DND-41 (cell line): ENCODE measurements around the gene MICAL2.

ENCODE experiments used
- ATAC-seq: fragments of 200-7000 bp; cut with Tn5 transposase; 3 replicates; pipeline ENCODE4 v1.9.1; 2021; ENCODE audit warnings: low read depth; ENCODE audit not compliant: insufficient read depth
- DNase-seq: peaks from one replicate; pipeline ENCODE4 v3.0.0-alpha.2; 2020
- H2AFZ ChIP-seq: 2 replicates; pipeline ENCODE4 v1.6.0; 2012; ENCODE audit warnings: low read depth, low read length
- H3K27ac ChIP-seq: 2 replicates; pipeline ENCODE4 v1.5.1; 2012; ENCODE audit warnings: low read length, inconsistent platforms
- H3K27me3 ChIP-seq: fragments of 200-600 bp; sonication (generic); 2 replicates; pipeline ENCODE4 v1.6.0; 2012; ENCODE audit warnings: low read length, mild to moderate bottlenecking, inconsistent platforms; ENCODE audit not compliant: insufficient read depth, poor library complexity
- H3K36me3 ChIP-seq: 2 replicates; pipeline ENCODE4 v1.5.1; 2012; ENCODE audit warnings: low read length, inconsistent platforms; ENCODE audit not compliant: insufficient read depth
- H3K4me1 ChIP-seq: 2 replicates; pipeline ENCODE4 v1.5.1; 2012; ENCODE audit warnings: mild to moderate bottlenecking, low read length; ENCODE audit not compliant: insufficient read depth
- H3K4me2 ChIP-seq: 2 replicates; pipeline ENCODE4 v1.6.0; 2012; ENCODE audit warnings: mild to moderate bottlenecking, moderate library complexity, low read length, inconsistent platforms; ENCODE audit not compliant: insufficient read depth
- H3K4me3 ChIP-seq, 2 experiments: fragments of 200-600 bp in 1 of 2; shearing (Covaris generic) in 1 of 2; 2 replicates each; pipeline ENCODE4 v1.5.1; 2012 to 2016; ENCODE audit warnings: inconsistent platforms in 2 of 2, low read length in 2 of 2, mild to moderate bottlenecking in 2 of 2, low read depth in 1 of 2, moderate library complexity in 1 of 2
- H3K79me2 ChIP-seq: 2 replicates; pipeline ENCODE4 v1.6.0; 2012; ENCODE audit warnings: low read length, inconsistent platforms; ENCODE audit not compliant: insufficient read depth
- H3K9ac ChIP-seq: 2 replicates; pipeline ENCODE4 v1.6.0; 2012; ENCODE audit warnings: low read depth, mild to moderate bottlenecking, inconsistent platforms, low read length, moderate library complexity
- H3K9me3 ChIP-seq: 2 replicates; pipeline ENCODE4 v1.5.1; 2012; ENCODE audit warnings: low read length, moderate library complexity, mild to moderate bottlenecking, inconsistent platforms; ENCODE audit not compliant: insufficient read depth, severe bottlenecking
- H4K20me1 ChIP-seq: 2 replicates; pipeline ENCODE4 v1.6.0; 2012; ENCODE audit warnings: low read length; ENCODE audit not compliant: insufficient read depth
- EZH2 ChIP-seq: IDR thresholded peaks from 3 replicates; pipeline ENCODE4 v1.6.1; 2012; ENCODE audit warnings: borderline replicate concordance, low read depth, mild to moderate bottlenecking, moderate library complexity, low read length, inconsistent platforms; ENCODE audit not compliant: severe bottlenecking
- TF ChIP-seq, protein P1 (sequence below): IDR thresholded peaks from 2 replicates; pipeline ENCODE4 v1.5.1; 2012; ENCODE audit warnings: borderline replicate concordance, low read length, moderate library complexity, mild to moderate bottlenecking; ENCODE audit not compliant: poor library complexity, severe bottlenecking; ENCODE audit errors: extremely low read depth

The MICAL2 gene

DNA sequence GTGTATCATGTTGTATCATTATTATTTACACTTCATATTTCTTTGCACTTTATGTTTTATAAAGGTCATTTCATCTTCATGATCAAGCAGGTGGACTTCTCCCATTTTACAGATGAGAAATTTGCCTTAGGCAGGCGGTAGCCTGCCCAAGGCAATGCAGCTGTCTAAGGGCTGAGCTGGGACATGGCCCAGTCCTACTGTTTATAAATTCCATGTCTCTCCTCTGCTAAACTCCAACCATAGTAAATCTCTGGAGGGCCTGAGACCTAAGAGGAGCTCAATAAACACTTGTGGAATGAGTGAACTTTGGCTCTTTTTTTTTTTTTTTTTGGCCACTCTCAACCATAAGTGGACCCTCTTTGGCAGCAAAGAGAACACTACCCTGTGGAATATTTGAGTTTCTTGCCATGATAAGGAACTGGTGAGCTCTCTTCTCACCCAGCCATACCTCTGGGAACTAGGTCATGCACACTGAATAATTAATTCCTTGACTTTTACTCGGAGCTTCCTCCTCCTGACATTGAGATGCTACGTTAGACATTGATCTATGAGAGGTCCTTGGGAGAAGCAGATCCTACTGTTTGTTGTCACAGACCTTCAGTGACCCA, 29.9 kb downstream of the MICAL2 start:
- H2AFZ ChIP-seq = no peak overlapping the region
- no peak overlapping the region for H3K4me2 ChIP-seq
- H3K27ac ChIP-seq = no peak overlapping the region
- ATAC-seq = no peak
- H3K36me3 ChIP-seq = no peaks in the 10 kb centered on the region
- DNase-seq = no peak
- no peaks in the 10 kb centered on the region for H3K9me3 ChIP-seq
- TF ChIP-seq, protein P1, sequence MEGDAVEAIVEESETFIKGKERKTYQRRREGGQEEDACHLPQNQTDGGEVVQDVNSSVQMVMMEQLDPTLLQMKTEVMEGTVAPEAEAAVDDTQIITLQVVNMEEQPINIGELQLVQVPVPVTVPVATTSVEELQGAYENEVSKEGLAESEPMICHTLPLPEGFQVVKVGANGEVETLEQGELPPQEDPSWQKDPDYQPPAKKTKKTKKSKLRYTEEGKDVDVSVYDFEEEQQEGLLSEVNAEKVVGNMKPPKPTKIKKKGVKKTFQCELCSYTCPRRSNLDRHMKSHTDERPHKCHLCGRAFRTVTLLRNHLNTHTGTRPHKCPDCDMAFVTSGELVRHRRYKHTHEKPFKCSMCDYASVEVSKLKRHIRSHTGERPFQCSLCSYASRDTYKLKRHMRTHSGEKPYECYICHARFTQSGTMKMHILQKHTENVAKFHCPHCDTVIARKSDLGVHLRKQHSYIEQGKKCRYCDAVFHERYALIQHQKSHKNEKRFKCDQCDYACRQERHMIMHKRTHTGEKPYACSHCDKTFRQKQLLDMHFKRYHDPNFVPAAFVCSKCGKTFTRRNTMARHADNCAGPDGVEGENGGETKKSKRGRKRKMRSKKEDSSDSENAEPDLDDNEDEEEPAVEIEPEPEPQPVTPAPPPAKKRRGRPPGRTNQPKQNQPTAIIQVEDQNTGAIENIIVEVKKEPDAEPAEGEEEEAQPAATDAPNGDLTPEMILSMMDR = no peak
- no peak for TF ChIP-seq EZH2
- no peak overlapping the region for H3K9ac ChIP-seq
- H3K4me1 ChIP-seq = peaks cover 8% of the 10 kb centered on the region
- H4K20me1 ChIP-seq = no peaks in the 10 kb centered on the region
- H3K4me3 ChIP-seq = no peak overlapping the region
- no peaks in the 10 kb centered on the region for H3K79me2 ChIP-seq
- no peaks in the 10 kb centered on the region for H3K27me3 ChIP-seq

DNA sequence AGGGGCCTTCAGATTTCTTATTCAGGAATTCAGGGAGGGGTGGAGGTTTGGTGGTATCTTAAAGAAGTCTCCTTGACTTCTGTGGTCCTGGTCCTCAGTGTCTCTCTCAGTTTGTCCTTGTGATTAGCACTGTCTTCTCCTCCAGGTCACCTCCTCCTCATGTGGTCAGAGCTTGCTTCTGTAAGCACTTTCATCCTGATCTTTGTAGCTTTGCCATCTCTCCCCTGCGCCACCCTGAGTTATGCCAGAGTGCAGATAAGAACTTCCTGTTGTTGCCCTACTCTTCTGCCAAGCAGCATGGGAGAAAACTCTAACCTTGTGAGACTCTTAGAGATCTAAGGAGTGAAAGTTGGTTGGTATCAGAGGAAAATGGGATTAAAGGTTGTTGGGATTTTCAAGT, 30.9 kb downstream of the MICAL2 start:
- no peaks in the 10 kb centered on the region for H4K20me1 ChIP-seq
- ATAC-seq (peak; percentile 65; the same call in 2 of the 3 replicates), DNase-seq (peak; percentile 17)
- H3K79me2 ChIP-seq = no peaks in the 10 kb centered on the region
- H3K9me3 ChIP-seq = no peaks in the 10 kb centered on the region
- H3K36me3 ChIP-seq = no peaks in the 10 kb centered on the region
- no peaks in the 10 kb centered on the region for H3K27me3 ChIP-seq
- H3K9ac ChIP-seq = no peak overlapping the region
- no peak overlapping the region for H3K27ac ChIP-seq
- H2AFZ ChIP-seq = no peak overlapping the region
- peaks cover 8% of the 10 kb centered on the region for H3K4me1 ChIP-seq
- TF ChIP-seq EZH2 = no peak
- TF ChIP-seq, protein P1 = no peak
- H3K4me2 ChIP-seq = no peak overlapping the region
- H3K4me3 ChIP-seq = no peak overlapping the region

DNA sequence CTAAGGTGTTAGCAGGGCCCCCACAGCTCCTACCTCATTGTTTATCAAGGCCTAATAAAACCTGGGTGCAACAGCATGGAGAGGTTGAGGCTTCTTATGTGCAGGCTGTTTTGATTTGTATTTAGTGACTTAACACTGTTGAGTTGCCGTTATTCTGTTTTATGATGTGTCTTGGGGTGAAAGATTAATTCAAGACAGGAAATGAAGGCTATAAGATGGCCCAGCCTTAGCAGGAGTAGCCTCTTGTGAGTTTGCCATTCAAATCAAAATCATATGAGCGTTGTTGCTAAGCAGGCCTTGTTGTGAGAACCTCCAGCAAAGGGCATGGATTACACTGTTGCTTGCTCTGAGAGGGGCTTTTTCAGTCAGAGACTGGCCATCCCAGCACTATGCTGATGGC, 31.8 kb downstream of the MICAL2 start:
- H4K20me1 ChIP-seq = no peaks in the 10 kb centered on the region
- no peak for TF ChIP-seq EZH2
- TF ChIP-seq, protein P1 = no peak
- no peaks in the 10 kb centered on the region for H3K9me3 ChIP-seq
- no peak overlapping the region for H3K4me2 ChIP-seq
- peaks cover 8% of the 10 kb centered on the region for H3K4me1 ChIP-seq
- no peaks in the 10 kb centered on the region for H3K79me2 ChIP-seq
- H3K27ac ChIP-seq = no peak overlapping the region
- ATAC-seq = no peak
- H3K9ac ChIP-seq = no peak overlapping the region
- no peak for DNase-seq
- H3K36me3 ChIP-seq = no peaks in the 10 kb centered on the region
- no peaks in the 10 kb centered on the region for H3K27me3 ChIP-seq
- H3K4me3 ChIP-seq = no peak overlapping the region
- H2AFZ ChIP-seq = no peak overlapping the region
